Measurements from ENCODE around the gene OR10K1.

DNA sequence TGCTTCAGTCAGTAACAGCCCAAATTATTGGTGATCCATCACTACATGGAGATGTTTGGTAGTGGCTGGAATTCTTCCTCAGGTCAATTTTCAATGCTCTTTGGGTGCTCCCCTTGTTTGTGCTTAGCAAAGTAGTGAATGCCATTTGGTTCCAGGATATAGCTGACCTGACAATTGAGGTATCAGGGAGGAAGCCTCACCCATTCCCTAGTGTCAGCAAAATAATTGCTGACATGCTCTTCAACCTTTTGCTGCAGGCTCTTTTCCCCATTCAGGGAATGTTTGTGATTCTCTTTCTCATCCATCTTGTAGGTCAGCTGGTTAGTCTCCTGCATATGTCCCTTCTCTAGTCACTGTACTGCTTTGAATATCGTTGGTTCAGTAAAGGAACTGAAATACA is 7.1 kb upstream of the OR10K1 start:
- TF ChIP-seq, protein P1, sequence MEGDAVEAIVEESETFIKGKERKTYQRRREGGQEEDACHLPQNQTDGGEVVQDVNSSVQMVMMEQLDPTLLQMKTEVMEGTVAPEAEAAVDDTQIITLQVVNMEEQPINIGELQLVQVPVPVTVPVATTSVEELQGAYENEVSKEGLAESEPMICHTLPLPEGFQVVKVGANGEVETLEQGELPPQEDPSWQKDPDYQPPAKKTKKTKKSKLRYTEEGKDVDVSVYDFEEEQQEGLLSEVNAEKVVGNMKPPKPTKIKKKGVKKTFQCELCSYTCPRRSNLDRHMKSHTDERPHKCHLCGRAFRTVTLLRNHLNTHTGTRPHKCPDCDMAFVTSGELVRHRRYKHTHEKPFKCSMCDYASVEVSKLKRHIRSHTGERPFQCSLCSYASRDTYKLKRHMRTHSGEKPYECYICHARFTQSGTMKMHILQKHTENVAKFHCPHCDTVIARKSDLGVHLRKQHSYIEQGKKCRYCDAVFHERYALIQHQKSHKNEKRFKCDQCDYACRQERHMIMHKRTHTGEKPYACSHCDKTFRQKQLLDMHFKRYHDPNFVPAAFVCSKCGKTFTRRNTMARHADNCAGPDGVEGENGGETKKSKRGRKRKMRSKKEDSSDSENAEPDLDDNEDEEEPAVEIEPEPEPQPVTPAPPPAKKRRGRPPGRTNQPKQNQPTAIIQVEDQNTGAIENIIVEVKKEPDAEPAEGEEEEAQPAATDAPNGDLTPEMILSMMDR (IDR thresholded peaks at IDR 0.05), result no peak
- no peak for TF ChIP-seq POLR2A (IDR thresholded peaks at IDR 0.05)

Measured in transverse colon (tissue), 3 donors.